ENCODE measurements around the gene NHSL2.
"Not testable (repeated sequence)": the region's sequence is repeated elsewhere in the genome, so short reads cannot be mapped to it uniquely, and the experiment has no call there.

Gene NHSL2

GRCh38 chrX:72133851-72134546 is 223.4 kb downstream of the NHSL2 start:
- DNase-seq = no peak

GRCh38 chrX:72137846-72138495 is 227.3 kb downstream of the NHSL2 start:
- DNase-seq = no peak

GRCh38 chrX:72139538-72139937 is 228.9 kb downstream of the NHSL2 start:
- DNase-seq = no peak

GRCh38 chrX:72141372-72142004 is 230.8 kb downstream of the NHSL2 start:
- DNase-seq = no peak

GRCh38 chrX:72142094-72142793 is 231.6 kb downstream of the NHSL2 start:
- peak; percentile 97 for DNase-seq

GRCh38 chrX:72142794-72143608 is 232.4 kb downstream of the NHSL2 start:
- no peak for DNase-seq

GRCh38 chrX:72143609-72143907 is 232.9 kb downstream of the NHSL2 start:
- no peak for DNase-seq

- no peak for DNase-seq
These were observed 234.5 kb downstream of the NHSL2 start for GRCh38 chrX:72145181-72145580.

- no peak for DNase-seq
These were observed 235.9 kb downstream of the NHSL2 start for GRCh38 chrX:72146527-72146926.

- DNase-seq = no peak
These were observed 248.1 kb downstream of the NHSL2 start for GRCh38 chrX:72158773-72159172.

GRCh38 chrX:72159769-72160168 is 249.1 kb downstream of the NHSL2 start:
- no peak for DNase-seq

- no peak for DNase-seq
These were observed 254.9 kb downstream of the NHSL2 start for GRCh38 chrX:72165551-72165950.

- no peak for DNase-seq
These were observed 258.5 kb downstream of the NHSL2 start for GRCh38 chrX:72169008-72169728.

GRCh38 chrX:72176289-72176688 is 265.6 kb downstream of the NHSL2 start:
- DNase-seq = not testable (repeated sequence)

GRCh38 chrX:72176981-72177380 is 266.3 kb downstream of the NHSL2 start:
- no peak for DNase-seq

- DNase-seq = no peak
These were observed 269.9 kb downstream of the NHSL2 start for GRCh38 chrX:72180539-72180938.

GRCh38 chrX:72181178-72182125 is 270.8 kb downstream of the NHSL2 start, which contains the start of gene PIN4:
Gene PIN4, plus strand, starts transcription at chrX:72181757. Its CDS starts 29 bp downstream, at chrX:72181786.
- peak; percentile 95 for DNase-seq

- DNase-seq = no peak
These were observed 272.3 kb downstream of the NHSL2 start for GRCh38 chrX:72182924-72183323.

GRCh38 chrX:72201836-72202536 is 291.3 kb downstream of the NHSL2 start:
- no peak for DNase-seq
